ENCODE results near the gene ADGRL3.

Gene ADGRL3

DNA sequence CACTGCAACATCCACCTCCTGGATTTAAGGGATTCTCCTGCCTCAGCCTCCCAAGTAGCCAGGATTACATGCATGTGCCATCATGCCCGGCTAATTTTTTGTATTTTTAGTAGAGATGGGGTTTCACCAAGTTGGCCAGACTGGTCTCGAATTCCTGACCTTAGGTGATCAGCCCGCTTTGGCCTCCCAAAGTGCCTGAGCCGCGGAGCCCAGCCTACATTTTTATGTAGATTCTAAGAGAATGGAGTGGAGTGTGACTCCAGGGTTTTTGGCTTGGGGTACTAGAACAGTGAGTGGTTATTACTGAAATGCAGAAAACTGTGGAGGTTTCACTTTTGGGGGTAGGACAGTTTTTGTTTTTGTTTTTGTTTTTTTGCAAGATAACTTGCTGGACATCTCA, 806.0 kb downstream of the ADGRL3 start:
- no peak overlapping the region for H3K4me3 ChIP-seq (ENCODE audit: control insufficient read depth, low read depth, low read length)
- no peak for DNase-seq (ENCODE audit: low read depth)
- TF ChIP-seq, protein P1, sequence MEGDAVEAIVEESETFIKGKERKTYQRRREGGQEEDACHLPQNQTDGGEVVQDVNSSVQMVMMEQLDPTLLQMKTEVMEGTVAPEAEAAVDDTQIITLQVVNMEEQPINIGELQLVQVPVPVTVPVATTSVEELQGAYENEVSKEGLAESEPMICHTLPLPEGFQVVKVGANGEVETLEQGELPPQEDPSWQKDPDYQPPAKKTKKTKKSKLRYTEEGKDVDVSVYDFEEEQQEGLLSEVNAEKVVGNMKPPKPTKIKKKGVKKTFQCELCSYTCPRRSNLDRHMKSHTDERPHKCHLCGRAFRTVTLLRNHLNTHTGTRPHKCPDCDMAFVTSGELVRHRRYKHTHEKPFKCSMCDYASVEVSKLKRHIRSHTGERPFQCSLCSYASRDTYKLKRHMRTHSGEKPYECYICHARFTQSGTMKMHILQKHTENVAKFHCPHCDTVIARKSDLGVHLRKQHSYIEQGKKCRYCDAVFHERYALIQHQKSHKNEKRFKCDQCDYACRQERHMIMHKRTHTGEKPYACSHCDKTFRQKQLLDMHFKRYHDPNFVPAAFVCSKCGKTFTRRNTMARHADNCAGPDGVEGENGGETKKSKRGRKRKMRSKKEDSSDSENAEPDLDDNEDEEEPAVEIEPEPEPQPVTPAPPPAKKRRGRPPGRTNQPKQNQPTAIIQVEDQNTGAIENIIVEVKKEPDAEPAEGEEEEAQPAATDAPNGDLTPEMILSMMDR (conservative IDR thresholded peaks at IDR 0.05; ENCODE audit: control insufficient read depth, insufficient read depth, low read depth, low read length), result no peak

DNA sequence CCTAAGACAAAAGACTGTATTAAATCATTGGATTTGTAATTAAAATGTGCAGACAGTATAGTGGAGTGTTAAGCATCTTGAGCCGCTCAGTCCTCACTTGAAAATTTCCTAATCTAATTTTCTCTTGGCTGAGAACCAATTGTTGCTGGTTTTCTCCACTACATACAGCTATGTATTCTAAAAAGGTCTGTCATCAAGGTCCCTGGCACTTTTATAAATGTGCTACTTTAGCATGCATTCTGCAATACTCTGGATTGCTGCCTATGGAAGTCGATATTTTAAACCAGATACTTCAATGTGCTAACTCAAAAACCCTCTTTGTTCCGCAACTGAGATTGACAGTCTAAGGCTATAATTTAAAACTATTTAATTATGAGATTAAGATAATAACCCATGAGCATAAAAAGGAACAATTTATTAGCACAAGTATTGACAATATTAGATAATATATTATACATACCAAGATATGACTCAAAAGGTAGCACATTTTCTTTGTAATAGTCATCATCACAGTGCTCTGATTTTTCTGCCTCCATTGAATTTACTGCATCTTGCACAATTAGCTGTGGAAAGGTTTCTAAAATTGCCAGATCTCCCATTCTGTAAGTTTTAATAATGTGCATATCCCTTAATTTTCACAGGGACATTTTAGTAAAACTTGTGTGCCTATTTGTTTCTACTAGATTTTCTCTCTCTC, 815.1 kb downstream of the ADGRL3 start:
- DNase-seq (ENCODE audit: low read depth), result no peak

DNA sequence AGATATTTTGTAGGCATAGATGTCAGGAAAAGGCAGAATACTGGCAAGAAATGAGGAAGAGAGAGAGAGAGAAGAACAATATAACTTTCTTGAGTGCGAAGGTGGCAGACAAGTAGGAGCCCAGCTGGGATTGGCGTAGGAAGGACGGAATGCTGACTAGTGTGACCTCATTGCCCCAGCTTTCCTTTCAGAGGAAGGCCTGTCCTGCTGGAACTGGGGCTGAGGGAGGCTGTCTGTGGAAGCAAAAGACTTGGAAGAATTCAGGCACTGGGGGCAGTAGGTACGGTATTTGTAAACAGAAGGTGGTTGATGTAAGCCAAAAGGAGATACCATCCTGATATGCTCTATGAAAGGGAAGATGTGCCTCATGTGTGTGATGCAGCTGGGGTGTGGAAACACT, 818.4 kb downstream of the ADGRL3 start:
- DNase-seq (ENCODE audit: low read depth), result no peak
- TF ChIP-seq, protein P1 (conservative IDR thresholded peaks at IDR 0.05; ENCODE audit: control insufficient read depth, insufficient read depth, low read depth, low read length), result no peak
- H3K4me3 ChIP-seq (ENCODE audit: control insufficient read depth, low read depth, low read length), result no peak overlapping the region

More for the DNA sequence above, 815.1 kb downstream of the ADGRL3 start:
- H3K4me3 ChIP-seq (ENCODE audit: control insufficient read depth, low read depth, low read length), result no peak overlapping the region
- TF ChIP-seq, protein P1 (conservative IDR thresholded peaks at IDR 0.05; ENCODE audit: control insufficient read depth, insufficient read depth, low read depth, low read length), result no peak

DNA sequence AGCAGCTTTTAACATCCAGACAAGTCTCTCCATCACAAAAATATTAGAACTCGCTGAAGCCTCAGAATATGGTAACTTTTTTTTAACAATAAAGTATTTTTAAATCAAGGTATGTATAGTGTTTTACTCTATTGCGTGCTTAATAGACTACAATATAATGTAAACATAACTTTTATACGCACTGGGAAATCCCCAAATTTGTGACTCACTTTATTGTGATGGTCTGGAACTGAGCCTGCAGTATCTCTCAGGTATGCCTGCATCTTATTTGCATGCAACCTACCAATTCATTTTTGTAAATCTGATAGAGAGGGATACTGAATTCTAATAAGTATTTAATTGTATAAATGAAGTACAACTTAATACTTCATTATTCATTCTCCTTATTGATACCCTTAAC, 823.5 kb downstream of the ADGRL3 start:
- H3K4me3 ChIP-seq (ENCODE audit: control insufficient read depth, low read depth, low read length), result no peak overlapping the region
- TF ChIP-seq, protein P1 (conservative IDR thresholded peaks at IDR 0.05; ENCODE audit: control insufficient read depth, insufficient read depth, low read depth, low read length), result no peak
- no peak for DNase-seq (ENCODE audit: low read depth)

DNA sequence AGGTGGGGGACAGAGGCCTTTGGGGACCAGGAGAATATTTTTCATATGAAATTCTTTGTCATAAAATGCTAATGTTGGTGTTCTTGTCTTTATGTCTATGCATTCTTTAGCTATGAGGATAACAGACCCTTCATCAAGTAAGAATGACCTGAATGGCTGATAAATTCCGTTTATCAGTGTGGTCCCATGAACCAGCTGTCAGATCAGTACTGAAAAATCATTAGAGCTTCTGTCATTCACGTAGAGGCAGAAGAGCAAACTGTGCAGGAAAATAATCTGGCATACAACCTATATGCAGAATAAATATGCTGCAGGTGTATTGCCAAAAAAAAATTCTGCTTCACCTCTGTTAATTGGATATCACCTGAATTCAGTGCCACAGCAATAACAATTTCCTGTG, 828.6 kb downstream of the ADGRL3 start:
- no peak for DNase-seq (ENCODE audit: low read depth)
- TF ChIP-seq, protein P1 (conservative IDR thresholded peaks at IDR 0.05; ENCODE audit: control insufficient read depth, insufficient read depth, low read depth, low read length), result no peak

DNA sequence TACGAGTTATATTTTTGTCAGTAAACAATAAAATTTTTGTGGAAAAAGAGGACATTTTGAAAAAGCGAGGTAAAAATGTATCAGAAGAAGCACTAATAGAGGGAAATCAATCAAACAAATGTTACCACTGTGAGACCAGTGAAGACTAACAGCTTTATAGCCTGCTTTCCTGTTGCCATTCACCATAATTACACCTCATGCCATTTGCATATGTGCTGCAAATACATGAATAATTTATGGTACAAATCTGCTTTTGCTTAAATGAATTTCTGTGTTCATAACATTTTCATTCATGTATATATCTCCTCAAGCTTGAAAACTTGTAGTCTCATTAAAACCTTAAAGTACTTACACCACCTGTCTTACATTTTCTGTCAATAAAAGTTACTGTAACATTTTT, 830.8 kb downstream of the ADGRL3 start:
- TF ChIP-seq, protein P1 (conservative IDR thresholded peaks at IDR 0.05; ENCODE audit: control insufficient read depth, insufficient read depth, low read depth, low read length), result no peak
- H3K4me3 ChIP-seq (ENCODE audit: control insufficient read depth, low read depth, low read length), result no peak overlapping the region
- no peak for DNase-seq (ENCODE audit: low read depth)

More for the DNA sequence above, 828.6 kb downstream of the ADGRL3 start:
- no peak overlapping the region for H3K4me3 ChIP-seq (ENCODE audit: control insufficient read depth, low read depth, low read length)
